HL-60/S4 treated with retinoic acid at 250 ng/mL for 4 days and 3 days (cell line): Measurements from ENCODE around the gene NUMB.

Experiments used
- in situ Hi-C: fragments of 300-500 bp; cut with MboI; formaldehyde crosslinking; loops from 2 replicates; pipeline ENCODE4 v1.7.0; 2022; ENCODE audit warnings: low sequenced_read_pairs

NUMB gene

DNA sequence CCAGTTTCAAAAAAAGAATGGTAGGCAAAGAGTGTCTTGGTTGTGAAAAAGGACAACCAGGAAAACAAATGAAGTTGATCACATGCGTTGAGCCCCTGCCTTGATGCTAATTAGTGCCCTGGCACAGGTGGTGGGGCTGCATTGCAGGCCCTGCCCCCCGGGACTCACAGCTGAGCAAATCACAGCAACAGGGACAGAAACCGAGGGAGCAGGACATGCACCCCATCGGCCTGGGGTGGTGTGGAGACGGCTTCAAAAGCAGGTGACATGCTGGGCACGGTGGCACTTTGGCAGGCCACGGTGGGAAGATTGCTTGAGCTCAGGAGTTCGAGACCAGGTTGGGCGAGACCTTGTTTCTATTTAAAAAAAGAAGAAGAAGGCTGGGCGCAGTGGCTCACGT is 222.2 kb downstream of the NUMB start:
- in situ Hi-C loops, result no loop called here

DNA sequence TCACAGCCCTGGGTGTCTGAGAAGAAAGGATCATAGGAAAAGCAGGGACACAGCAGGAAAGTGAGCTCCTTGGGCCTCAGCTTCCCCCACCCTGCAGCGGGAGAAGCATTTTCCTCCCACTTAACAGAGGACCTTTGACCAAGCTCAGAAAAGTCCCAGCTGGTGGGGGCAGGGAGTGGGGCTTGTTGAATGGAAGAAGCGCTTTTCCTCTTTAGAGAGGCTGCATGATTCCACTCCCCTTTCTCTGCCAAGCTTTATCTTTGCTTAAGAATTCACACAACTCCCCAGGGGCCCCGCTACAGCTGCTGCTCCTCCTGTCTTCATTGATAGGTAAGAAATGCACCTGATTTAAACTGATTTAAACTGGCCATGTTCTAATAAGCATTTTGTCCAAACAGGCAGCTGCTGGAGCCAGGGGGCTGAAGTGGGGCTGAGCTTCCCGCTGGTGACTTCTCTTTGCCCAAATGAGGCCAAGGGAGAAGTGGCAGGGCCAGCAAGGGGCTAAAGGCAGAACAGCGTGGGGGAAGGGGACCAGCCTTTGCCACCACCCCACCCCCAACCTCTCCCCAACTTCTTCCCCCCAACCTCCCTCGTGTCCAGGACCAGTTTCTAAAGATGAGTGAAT is 222.7 kb downstream of the NUMB start:
- in situ Hi-C loops, result no loop called here

DNA sequence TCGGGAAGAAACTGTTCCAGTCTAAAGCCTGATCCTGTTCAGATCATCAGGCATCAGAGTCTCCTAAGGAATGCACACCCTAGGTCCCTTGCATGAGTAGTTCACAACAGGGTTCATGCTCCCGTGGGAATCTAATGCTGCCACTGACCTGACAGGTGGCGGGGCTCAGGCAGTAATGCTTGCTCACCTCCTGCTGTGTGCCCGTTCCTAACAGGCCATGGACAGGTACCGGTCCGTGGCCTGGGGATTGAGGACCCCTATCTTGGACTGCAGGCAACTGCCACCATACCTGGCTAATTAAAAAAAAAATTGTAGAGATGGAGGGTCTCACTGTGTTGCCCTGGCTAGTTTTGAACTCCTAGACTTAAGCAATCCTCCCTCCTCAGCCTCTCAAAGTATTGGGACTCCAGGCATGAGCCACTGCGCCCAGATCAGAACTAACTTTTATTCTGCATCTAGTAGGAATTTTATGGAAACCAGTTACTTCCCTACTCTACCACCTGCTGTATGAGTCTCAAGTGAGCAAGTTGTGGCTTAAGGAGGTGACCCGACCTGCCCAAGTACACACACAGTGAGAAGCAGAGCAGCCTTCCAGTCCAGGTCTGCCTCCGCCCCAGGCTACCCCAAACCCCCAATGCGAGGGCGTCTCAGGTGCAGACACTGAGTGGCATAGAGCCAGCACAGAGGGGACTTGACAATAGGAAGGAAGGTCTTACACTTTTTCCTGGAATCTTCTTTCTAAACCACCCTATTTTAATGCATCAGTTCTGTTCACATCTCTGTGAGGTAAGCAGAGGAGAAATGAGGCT is 223.6 kb downstream of the NUMB start:
- in situ Hi-C loops, result no loop called here

DNA sequence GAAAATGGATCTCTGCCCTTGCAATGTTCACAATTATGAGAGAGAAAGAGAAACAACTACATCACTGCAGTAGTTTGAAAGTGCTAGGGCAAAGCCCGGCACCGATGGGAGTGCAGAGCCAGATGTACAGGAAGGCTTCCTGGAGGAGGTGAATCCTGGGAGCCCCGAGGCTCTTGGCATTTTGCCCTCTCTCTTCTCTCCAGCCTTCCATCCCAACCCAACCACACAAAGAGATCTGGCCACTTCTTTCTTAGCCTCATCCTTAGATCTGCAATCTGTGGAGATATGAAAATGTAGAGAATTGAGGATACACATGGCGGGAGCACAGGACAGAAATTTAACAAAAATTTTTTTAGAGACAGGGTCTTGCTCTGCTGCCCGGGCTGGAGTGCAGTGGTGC is 224.3 kb downstream of the NUMB start:
- in situ Hi-C loops, result no loop called here

DNA sequence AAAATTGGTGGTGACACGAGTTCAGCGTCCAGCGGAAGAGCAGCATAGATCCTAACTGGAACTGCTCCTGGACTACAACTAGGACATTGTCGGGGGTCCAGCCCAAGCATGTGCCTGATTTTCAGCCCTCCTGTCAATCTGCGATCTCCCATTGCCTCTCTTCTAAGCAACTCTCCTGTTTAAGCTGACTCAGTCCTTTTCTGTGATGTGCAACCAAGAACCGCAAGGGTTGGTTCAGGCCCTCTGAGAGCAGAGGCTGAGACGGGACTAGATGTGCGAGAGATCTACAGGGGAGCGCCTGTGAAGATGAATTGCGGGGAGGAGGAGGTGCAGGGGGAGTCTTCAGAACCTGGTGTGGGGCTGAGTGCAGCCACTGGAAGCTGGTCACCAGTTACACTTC is 224.8 kb downstream of the NUMB start:
- in situ Hi-C loops, result no loop called here

GRCh38 chr14:73232984-73233383 is 225.4 kb downstream of the NUMB start:
- in situ Hi-C loops, result no loop called here

GRCh38 chr14:73231981-73232851 is 226.1 kb downstream of the NUMB start:
- in situ Hi-C loops, result no loop called here

- in situ Hi-C loops, result no loop called here
Measured at GRCh38 chr14:73230051-73230450, 228.3 kb downstream of the NUMB start.

DNA sequence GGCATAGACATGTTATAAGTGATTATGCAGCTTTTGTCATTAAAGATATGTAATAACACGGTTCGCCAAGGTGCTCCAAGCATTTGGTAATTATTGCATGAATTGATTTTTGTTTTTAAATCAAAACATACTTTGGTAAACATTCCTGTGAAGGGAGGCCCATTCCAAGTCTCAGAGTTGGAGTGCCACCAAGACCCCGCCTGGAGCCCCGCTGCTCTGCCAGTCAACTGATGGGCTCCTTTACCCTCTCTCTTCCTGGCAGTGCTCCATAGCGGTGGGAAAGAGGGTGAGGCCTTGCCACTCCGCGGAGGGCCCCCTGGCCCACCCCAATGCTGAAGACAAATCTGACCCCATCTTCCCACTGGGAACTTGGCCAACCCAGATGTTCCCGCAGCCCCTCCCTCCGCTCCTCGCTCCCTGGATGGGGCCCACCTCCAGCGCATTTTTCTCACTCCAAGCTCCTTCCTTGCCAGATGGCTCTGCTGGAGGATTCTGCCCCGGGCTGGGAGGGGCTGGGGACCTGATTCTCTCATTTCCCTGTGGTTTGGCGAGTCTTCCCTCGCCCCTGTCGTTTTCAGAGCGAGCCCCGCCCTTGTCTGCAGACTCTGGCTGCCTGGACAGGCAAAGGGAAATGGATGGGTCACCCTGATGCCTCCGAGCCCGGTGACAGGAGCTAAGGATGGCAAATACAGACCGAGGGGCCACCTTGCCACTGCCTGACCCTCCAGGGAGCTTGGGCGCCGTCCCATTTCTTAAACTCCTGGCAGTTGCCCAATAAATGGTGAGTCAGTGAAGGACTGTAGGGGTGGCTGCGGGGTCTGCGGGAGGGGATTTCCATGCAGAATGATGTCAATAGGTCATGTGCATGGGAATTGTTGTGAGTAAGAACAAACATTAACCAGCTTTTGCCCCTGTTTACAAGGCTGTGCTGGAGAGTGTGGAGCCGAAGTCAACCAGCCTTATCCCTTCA is 230.2 kb downstream of the NUMB start:
- in situ Hi-C loops, result no loop called here

- in situ Hi-C loops, result no loop called here
Measured at GRCh38 chr14:73225496-73225895, 232.8 kb downstream of the NUMB start.
